HG02981 (cell line): ENCODE results near the gene SNRNP70.
"Not testable (repeated sequence)": the region's sequence is repeated elsewhere in the genome, so short reads cannot be mapped to it uniquely, and the experiment has no call there.

Experiments
- ATAC-seq: cut with Tn5 transposase; IDR thresholded peaks from one replicate; pipeline ENCODE4 v1.9.1; 2021; ENCODE audit warnings: mild to moderate bottlenecking, moderate library complexity; ENCODE audit not compliant: unreplicated experiment

The SNRNP70 gene

GRCh38 chr19:49064029-49064629 is 21.1 kb upstream of the SNRNP70 start:
- ATAC-seq: no peak

- ATAC-seq: no peak
Observed at GRCh38 chr19:49064768-49065611, 20.3 kb upstream of the SNRNP70 start, which contains the start of gene NTF4. TSS of gene NTF4 (minus strand) at chr19:49064818. CDS start at chr19:49061997, 2,821 bp downstream.

GRCh38 chr19:49065905-49066512 is 19.2 kb upstream of the SNRNP70 start:
- ATAC-seq: no peak

- ATAC-seq: no peak
Observed at GRCh38 chr19:49067554-49067953, 17.7 kb upstream of the SNRNP70 start.

GRCh38 chr19:49069026-49069425 is 16.2 kb upstream of the SNRNP70 start:
- ATAC-seq: no peak

GRCh38 chr19:49070416-49070815 is 14.8 kb upstream of the SNRNP70 start:
- no peak for ATAC-seq

- no peak for ATAC-seq
Observed at GRCh38 chr19:49071860-49072547, 13.2 kb upstream of the SNRNP70 start.

GRCh38 chr19:49073514-49074378 is 11.5 kb upstream of the SNRNP70 start:
- ATAC-seq: no peak

GRCh38 chr19:49074869-49075268 is 10.4 kb upstream of the SNRNP70 start:
- ATAC-seq: not testable (repeated sequence)

GRCh38 chr19:49080392-49080791 is 4.9 kb upstream of the SNRNP70 start:
- ATAC-seq: no peak

- ATAC-seq: no peak
Observed at GRCh38 chr19:49081273-49081672, 4.0 kb upstream of the SNRNP70 start.

GRCh38 chr19:49084206-49085019 is 838 bp upstream of the SNRNP70 start:
- ATAC-seq: no peak

- no peak for ATAC-seq
Observed at GRCh38 chr19:49085868-49086232, 599 bp downstream of the SNRNP70 start.

- no peak for ATAC-seq
Observed at GRCh38 chr19:49086296-49086695, 1.0 kb downstream of the SNRNP70 start.

- ATAC-seq: no peak
Observed at GRCh38 chr19:49091391-49092038, 6.3 kb downstream of the SNRNP70 start.

- ATAC-seq: no peak
Observed at GRCh38 chr19:49092686-49093085, 7.4 kb downstream of the SNRNP70 start.

- ATAC-seq: no peak
Observed at GRCh38 chr19:49094505-49095482, 9.5 kb downstream of the SNRNP70 start.
